ENCODE data around the gene PXMP4. TPM values are rescaled to one million over a fixed set of nuclear protein-coding genes. Genes with fewer than 3 reads are reported as not detected.

Gene PXMP4
- total and polyA plus RNA-seq, 9 of the 15 experiments (the other 6 are each of a cell fraction or from before 2014, with no cell fraction given) = 4.8 to 29.1 (median 6.8) TPM

- TF ChIP-seq, protein P1, sequence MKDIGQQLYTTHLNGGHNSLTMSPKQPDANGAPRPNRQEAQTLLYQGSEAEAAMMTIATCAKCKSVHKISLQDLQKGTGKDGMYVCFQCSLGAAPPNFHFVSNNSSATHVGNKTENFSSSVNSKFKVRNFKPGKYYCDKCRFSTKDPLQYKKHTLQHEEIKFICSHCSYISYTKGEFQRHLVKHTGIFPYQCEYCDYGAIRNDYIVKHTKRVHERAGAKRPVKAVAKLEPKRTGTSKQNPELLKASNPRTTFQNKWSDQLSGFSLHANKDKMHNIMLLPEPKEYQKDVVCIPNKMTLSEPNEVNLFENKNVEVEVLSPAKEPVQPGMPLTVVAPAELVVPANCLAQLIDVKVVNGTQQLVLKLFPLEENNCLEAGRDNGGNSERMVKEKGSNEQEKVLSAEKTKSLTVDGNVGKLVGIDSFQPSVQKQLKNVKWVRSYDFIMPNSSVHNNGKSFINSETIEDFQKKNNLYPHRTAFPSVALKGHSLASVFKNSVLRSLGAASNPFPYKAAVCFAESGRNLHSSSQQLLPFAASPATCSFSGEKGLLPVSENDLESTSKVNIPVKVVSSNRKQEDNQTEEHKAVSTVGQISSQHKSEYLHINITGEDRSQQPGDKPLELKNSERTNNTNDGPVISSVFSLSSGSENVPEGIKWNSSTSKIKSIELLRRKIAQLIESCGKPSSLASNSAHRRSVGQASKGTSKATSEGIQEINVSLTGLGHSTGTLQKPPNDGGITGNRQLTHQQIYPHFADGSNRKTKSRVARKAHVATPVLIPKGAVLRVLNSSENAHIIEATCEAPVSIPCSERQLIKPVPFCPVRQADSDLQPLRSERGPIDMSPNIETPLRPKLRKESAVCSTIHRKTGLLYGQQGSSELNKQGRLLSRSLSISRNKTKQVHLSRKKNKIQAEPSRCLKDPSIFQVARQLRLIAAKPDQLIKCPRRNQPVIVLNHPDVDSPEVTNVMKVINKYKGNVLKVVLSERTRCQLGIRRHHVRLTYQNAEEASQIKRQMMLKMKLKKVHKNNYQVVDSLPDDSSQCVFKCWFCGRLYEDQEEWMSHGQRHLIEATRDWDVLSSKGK (CRISPR knock-in tag; IDR thresholded peaks at IDR 0.05) = no peak
- TF ChIP-seq ZNF740 (CRISPR knock-in tag; IDR thresholded peaks at IDR 0.05) (peak; percentile 51; the same call in 1 of the 2 replicates), ZNF740 (tag; IDR thresholded peaks at IDR 0.05) (no peak), HINFP (tag; conservative IDR thresholded peaks at IDR 0.05; ENCODE audit: low read depth) (no peak), ZNF75A (CRISPR knock-in tag; IDR thresholded peaks at IDR 0.05) (no peak), HOXB6 (CRISPR knock-in tag; IDR thresholded peaks at IDR 0.05; ENCODE audit: borderline replicate concordance) (no peak), FIP1L1 (IDR thresholded peaks at IDR 0.05; ENCODE audit: low read depth, low read length, poor library complexity, severe bottlenecking) (no peak), NONO (IDR thresholded peaks at IDR 0.05; ENCODE audit: low read depth in 2 of 2, low read length in 1 of 2) (no peak), TAF1 (IDR thresholded peaks at IDR 0.05; ENCODE audit: control insufficient read depth, extremely low read depth, insufficient read depth, low read length, severe bottlenecking) (no peak), ZNF282 (CRISPR knock-in tag; IDR thresholded peaks at IDR 0.05) (no peak), MIER1 (IDR thresholded peaks at IDR 0.05; ENCODE audit: low read depth) (no peak), E2F6 (IDR thresholded peaks at IDR 0.05; ENCODE audit: borderline replicate concordance in 1 of 2, extremely low read depth in 1 of 2, insufficient read depth in 1 of 2, insufficient read length in 1 of 2, low read depth in 1 of 2, low read length in 1 of 2, poor library complexity in 1 of 2, severe bottlenecking in 1 of 2) (no peak)
- TF ChIP-seq, protein P2, sequence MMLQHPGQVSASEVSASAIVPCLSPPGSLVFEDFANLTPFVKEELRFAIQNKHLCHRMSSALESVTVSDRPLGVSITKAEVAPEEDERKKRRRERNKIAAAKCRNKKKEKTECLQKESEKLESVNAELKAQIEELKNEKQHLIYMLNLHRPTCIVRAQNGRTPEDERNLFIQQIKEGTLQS (IDR thresholded peaks at IDR 0.05) = no peak
- TF ChIP-seq, protein P2 (CRISPR knock-in tag; conservative IDR thresholded peaks at IDR 0.05) = no peak
- TF ChIP-seq, protein P3, sequence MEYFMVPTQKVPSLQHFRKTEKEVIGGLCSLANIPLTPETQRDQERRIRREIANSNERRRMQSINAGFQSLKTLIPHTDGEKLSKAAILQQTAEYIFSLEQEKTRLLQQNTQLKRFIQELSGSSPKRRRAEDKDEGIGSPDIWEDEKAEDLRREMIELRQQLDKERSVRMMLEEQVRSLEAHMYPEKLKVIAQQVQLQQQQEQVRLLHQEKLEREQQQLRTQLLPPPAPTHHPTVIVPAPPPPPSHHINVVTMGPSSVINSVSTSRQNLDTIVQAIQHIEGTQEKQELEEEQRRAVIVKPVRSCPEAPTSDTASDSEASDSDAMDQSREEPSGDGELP (CRISPR knock-in tag; IDR thresholded peaks at IDR 0.05; ENCODE audit: borderline replicate concordance) = peak; percentile 48; the same call in 1 of the 2 replicates
Measured at GRCh38 chr20:33672426-33673113, 47.5 kb downstream of the PXMP4 start (continued).
